Stimulated activated CD8-positive, alpha-beta memory T cell treated with anti-CD3 and anti-CD28 coated beads, Interleukin-12 subunit alpha, Interleukin-12 subunit beta, amount 100 ng/mL, for 24 hours (primary cell): ENCODE results near the gene HOXB7.

Experiments used
- DNase-seq: peaks from one replicate; pipeline ENCODE4 v3.0.0-alpha.2; 2020; ENCODE audit errors: extremely low read depth

The HOXB7 gene

GRCh38 chr17:48610282-48611211 is at the start of gene HOXB7:
TSS of gene HOXB7 (minus strand) at chr17:48611017. CDS start at chr17:48610918, 99 bp downstream.
- DNase-seq, result no peak

GRCh38 chr17:48655913-48656312 is 45.1 kb upstream of the HOXB7 start:
- DNase-seq, result no peak

GRCh38 chr17:48649741-48650140 is 38.9 kb upstream of the HOXB7 start:
- no peak for DNase-seq

- DNase-seq, result no peak
These were observed 37.1 kb upstream of the HOXB7 start for GRCh38 chr17:48647963-48648245.

- no peak for DNase-seq
These were observed 36.5 kb upstream of the HOXB7 start for GRCh38 chr17:48647103-48647962.

GRCh38 chr17:48646183-48647102 is 35.6 kb upstream of the HOXB7 start:
- DNase-seq, result no peak

GRCh38 chr17:48645639-48646182 is 34.9 kb upstream of the HOXB7 start:
- no peak for DNase-seq

- DNase-seq, result no peak
These were observed 34.2 kb upstream of the HOXB7 start for GRCh38 chr17:48644910-48645557.

GRCh38 chr17:48644159-48644558 is 33.3 kb upstream of the HOXB7 start:
- no peak for DNase-seq

- DNase-seq, result no peak
These were observed 32.8 kb upstream of the HOXB7 start for GRCh38 chr17:48643697-48644012.

GRCh38 chr17:48642843-48643696 is 32.3 kb upstream of the HOXB7 start:
- no peak for DNase-seq

- DNase-seq, result no peak
These were observed 31.4 kb upstream of the HOXB7 start for GRCh38 chr17:48642059-48642842.

- DNase-seq, result no peak
These were observed 30.8 kb upstream of the HOXB7 start for GRCh38 chr17:48641541-48642058.

GRCh38 chr17:48640858-48641180 is 30.0 kb upstream of the HOXB7 start:
- DNase-seq, result no peak

GRCh38 chr17:48639982-48640857 is 29.4 kb upstream of the HOXB7 start:
- no peak for DNase-seq

- no peak for DNase-seq
These were observed 28.3 kb upstream of the HOXB7 start for GRCh38 chr17:48639136-48639535.

GRCh38 chr17:48637323-48638260 is 26.8 kb upstream of the HOXB7 start:
- no peak for DNase-seq
